WI38 (cell line): Measurements from ENCODE around the gene EYA2.

Source experiments
- H3K4me3 ChIP-seq: 2 replicates; pipeline ENCODE4 v1.5.1; 2011; ENCODE audit warnings: low read depth, mild to moderate bottlenecking, control low read depth, low read length
- TF ChIP-seq, protein P1 (sequence below): IDR thresholded peaks from 2 replicates; pipeline ENCODE4 v1.5.1; 2012; ENCODE audit warnings: low read depth, mild to moderate bottlenecking, control low read depth, low read length

EYA2 gene

DNA sequence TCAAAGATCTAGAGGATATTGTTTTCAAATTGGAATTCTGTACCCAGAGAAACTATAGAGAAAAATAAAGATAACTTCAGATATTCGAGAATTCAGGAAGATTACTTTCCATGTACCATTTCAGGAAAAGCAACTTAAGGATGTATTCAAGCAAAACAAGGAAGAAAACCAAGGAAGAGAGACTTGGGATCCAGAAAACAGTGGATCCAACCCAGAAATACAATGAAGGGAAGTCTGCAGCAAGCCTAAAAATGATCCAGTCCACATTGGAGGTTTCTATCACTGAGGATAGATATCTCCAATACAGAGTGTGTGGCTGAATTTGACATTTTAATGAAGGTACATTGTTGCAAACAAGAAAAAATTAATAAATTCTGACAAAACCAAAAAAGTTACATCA, 201.0 kb downstream of the EYA2 start:
- no peak overlapping the region for H3K4me3 ChIP-seq
- TF ChIP-seq, protein P1, sequence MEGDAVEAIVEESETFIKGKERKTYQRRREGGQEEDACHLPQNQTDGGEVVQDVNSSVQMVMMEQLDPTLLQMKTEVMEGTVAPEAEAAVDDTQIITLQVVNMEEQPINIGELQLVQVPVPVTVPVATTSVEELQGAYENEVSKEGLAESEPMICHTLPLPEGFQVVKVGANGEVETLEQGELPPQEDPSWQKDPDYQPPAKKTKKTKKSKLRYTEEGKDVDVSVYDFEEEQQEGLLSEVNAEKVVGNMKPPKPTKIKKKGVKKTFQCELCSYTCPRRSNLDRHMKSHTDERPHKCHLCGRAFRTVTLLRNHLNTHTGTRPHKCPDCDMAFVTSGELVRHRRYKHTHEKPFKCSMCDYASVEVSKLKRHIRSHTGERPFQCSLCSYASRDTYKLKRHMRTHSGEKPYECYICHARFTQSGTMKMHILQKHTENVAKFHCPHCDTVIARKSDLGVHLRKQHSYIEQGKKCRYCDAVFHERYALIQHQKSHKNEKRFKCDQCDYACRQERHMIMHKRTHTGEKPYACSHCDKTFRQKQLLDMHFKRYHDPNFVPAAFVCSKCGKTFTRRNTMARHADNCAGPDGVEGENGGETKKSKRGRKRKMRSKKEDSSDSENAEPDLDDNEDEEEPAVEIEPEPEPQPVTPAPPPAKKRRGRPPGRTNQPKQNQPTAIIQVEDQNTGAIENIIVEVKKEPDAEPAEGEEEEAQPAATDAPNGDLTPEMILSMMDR: no peak

- no peak overlapping the region for H3K4me3 ChIP-seq
- TF ChIP-seq, protein P1: no peak
Observed at GRCh38 chr20:47097691-47098622, 203.3 kb downstream of the EYA2 start.

GRCh38 chr20:47099093-47099492, 204.4 kb downstream of the EYA2 start:
- no peak overlapping the region for H3K4me3 ChIP-seq
- TF ChIP-seq, protein P1: no peak

GRCh38 chr20:47099825-47100441, 205.3 kb downstream of the EYA2 start:
- TF ChIP-seq, protein P1: no peak

GRCh38 chr20:47102629-47103028, 208.0 kb downstream of the EYA2 start:
- H3K4me3 ChIP-seq: no peak overlapping the region
- TF ChIP-seq, protein P1: no peak

More at GRCh38 chr20:47099825-47100441, 205.3 kb downstream of the EYA2 start:
- H3K4me3 ChIP-seq: no peak overlapping the region

GRCh38 chr20:47106786-47107185, 212.1 kb downstream of the EYA2 start:
- H3K4me3 ChIP-seq: no peak overlapping the region
- TF ChIP-seq, protein P1: no peak

- TF ChIP-seq, protein P1: no peak
- no peak overlapping the region for H3K4me3 ChIP-seq
Observed at GRCh38 chr20:47108994-47109393, 214.4 kb downstream of the EYA2 start.
